ENCODE data around the gene TSPAN18. TPM values are rescaled to one million over a fixed set of nuclear protein-coding genes. Genes with fewer than 3 reads are reported as not detected.

Gene TSPAN18
- polyA plus RNA-seq, 1 of the 3 experiments (the other 2 are of a cell fraction): 0.72 TPM

DNA sequence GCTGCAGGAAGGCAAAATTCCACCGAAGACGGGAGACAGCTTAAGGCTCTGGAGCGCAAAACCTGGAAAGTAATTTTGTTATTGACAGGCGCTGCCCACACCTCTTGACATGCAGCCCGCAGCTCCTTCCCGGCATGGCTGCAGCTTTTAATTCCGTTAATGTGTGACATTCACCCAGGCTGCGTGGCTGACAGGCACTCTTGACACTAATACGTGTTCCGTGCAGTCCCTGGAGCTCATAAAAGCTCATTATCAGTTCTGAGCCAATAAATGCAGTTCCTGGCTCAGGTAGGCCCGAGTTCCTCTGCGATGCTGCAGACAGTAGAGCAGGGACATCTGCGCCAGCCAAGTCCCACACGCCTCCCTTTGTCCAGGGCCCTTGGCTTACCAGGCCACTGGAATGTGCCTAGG, 34.8 kb downstream of the TSPAN18 start:
- H3K4me1 ChIP-seq (ENCODE audit: control insufficient read depth in 1 of 2, insufficient read depth in 2 of 2, low read depth in 1 of 2, low read length in 1 of 2): peaks cover 46 to 71% of the 10 kb centered on the region in 2 experiments
- H3K27me3 ChIP-seq (ENCODE audit: insufficient read depth): no peaks in the 10 kb centered on the region
- H3K9me2 ChIP-seq: no peaks in the 10 kb centered on the region
- no peak for DNase-seq
- H3K27ac ChIP-seq (ENCODE audit: low read depth in 2 of 2, low read length in 1 of 2): peak overlapping the region in 1 of 2 experiments; percentile 96; a peak in 2 of 4 replicates
- WGBS (ENCODE audit: low lambda C conversion rate): 85% methylated on average over 14 of the region's 14 CpGs
- peaks cover 10% of the 10 kb centered on the region for H3F3A ChIP-seq (replicated peaks; ENCODE audit: insufficient read depth)
- H3K79me2 ChIP-seq (ENCODE audit: insufficient read depth): no peaks in the 10 kb centered on the region
- ChIA-PET CTCF (interaction anchor here (0.7 to 7.9 kb wide), 11 partner anchors 14 to 145 kb away, joined by 3 to 101 read pairs (median 5); no protein-coding TSS in a partner anchor), POLR2A (interaction anchor here (0.7 to 1.4 kb wide), 3 partner anchors 12 to 132 kb away, joined by 3 to 5 read pairs (median 3); no protein-coding TSS in a partner anchor)
- H4K20me1 ChIP-seq (ENCODE audit: insufficient read depth): no peaks in the 10 kb centered on the region
- H3K36me3 ChIP-seq (replicated peaks in 1 of 2; ENCODE audit: control insufficient read depth in 1 of 2, insufficient read depth in 2 of 2, low read length in 1 of 2): no peaks in the 10 kb centered on the region
- no peak overlapping the region for H2AFZ ChIP-seq (ENCODE audit: low read depth)
- peak; percentile 60; the same call in 1 of the 2 replicates for TF ChIP-seq MXI1 (IDR thresholded peaks at IDR 0.05; ENCODE audit: low read depth, low read length)
- no peak for TF ChIP-seq EZH2phosphoT487 (IDR thresholded peaks at IDR 0.05; ENCODE audit: borderline replicate concordance, low read depth)
- no peak overlapping the region for H3K4me2 ChIP-seq
- H3K4me3 ChIP-seq (ENCODE audit: low read depth in 2 of 2, low read length in 1 of 2): no peak overlapping the region
- H3K9ac ChIP-seq: no peak overlapping the region
- H3K9me3 ChIP-seq: 0 out of 2 replicates have a peak, but pooled peaks cover 4% of the 10 kb centered on the region

DNA sequence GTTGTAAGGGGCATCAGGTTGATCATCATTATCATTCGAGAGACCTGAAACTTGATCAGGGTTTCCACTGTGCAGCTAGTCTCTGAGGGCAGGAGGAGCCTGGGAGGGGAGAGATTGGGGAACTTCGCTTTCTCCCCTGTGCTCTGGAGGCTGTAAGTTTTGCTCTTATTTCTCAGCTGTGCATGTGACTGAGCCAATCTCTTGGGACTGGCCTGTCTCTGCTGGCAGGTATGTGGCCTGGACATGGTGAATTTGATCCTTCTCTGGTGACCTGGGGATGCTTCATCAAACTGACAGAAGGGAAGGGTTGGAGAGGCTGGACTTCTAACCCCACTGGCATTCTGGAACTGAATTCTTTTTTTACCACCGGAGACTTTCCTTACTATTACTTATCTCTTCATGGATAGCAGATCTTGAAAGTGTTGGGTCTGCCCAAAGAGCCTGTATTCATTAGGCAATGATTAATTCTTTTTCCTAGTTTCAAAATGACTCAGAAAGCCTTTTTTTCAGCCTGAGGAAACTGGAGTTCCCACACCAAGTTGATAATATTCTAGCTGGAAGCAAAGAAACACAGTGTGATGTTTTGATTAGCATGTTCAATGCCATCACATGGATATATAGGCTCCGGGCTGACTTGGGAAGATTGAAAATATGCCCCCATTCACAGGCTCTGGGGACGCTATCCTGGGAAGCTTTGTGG, 36.5 kb downstream of the TSPAN18 start:
- 62% methylated on average over 5 of the region's 5 CpGs for WGBS (ENCODE audit: low lambda C conversion rate)
- Histone ChIP-seq H3K27ac (ENCODE audit: low read depth in 2 of 2, low read length in 1 of 2) (peak overlapping the region; percentile 5 to 75; a peak in 2 of 4 replicates), H4K20me1 (ENCODE audit: insufficient read depth) (no peaks in the 10 kb centered on the region), H3K79me2 (ENCODE audit: insufficient read depth) (no peaks in the 10 kb centered on the region), H3K9me2 (no peaks in the 10 kb centered on the region), H3K4me1 (ENCODE audit: control insufficient read depth in 1 of 2, insufficient read depth in 2 of 2, low read depth in 1 of 2, low read length in 1 of 2) (peaks cover 56 to 80% of the 10 kb centered on the region in 2 experiments), H3K4me2 (no peak overlapping the region), H3F3A (replicated peaks; ENCODE audit: insufficient read depth) (peaks cover 16% of the 10 kb centered on the region), H3K9me3 (peaks cover 4% of the 10 kb centered on the region; the same call in 1 of the 2 replicates), H3K27me3 (ENCODE audit: insufficient read depth) (no peaks in the 10 kb centered on the region), H2AFZ (ENCODE audit: low read depth) (no peak overlapping the region), H3K9ac (no peak overlapping the region), H3K4me3 (ENCODE audit: low read depth in 2 of 2, low read length in 1 of 2) (no peak overlapping the region), H3K36me3 (replicated peaks in 1 of 2; ENCODE audit: control insufficient read depth in 1 of 2, insufficient read depth in 2 of 2, low read length in 1 of 2) (no peaks in the 10 kb centered on the region)
- ChIA-PET CTCF (interaction anchor here (1.0 to 7.9 kb wide), 6 partner anchors 12 to 146 kb away, joined by 3 to 101 read pairs (median 6); no protein-coding TSS in a partner anchor), POLR2A (interaction anchor here (1.2 kb wide), 1 partner anchor 9 kb away, joined by 4 read pairs; no protein-coding TSS in a partner anchor)
- no peak for DNase-seq
- TF ChIP-seq, protein P1, sequence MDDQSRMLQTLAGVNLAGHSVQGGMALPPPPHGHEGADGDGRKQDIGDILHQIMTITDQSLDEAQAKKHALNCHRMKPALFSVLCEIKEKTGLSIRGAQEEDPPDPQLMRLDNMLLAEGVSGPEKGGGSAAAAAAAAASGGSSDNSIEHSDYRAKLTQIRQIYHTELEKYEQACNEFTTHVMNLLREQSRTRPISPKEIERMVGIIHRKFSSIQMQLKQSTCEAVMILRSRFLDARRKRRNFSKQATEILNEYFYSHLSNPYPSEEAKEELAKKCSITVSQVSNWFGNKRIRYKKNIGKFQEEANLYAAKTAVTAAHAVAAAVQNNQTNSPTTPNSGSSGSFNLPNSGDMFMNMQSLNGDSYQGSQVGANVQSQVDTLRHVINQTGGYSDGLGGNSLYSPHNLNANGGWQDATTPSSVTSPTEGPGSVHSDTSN (IDR thresholded peaks at IDR 0.05): peak; percentile 24; the same call in 1 of the 2 replicates
- no peak for TF ChIP-seq RFX5 (IDR thresholded peaks at IDR 0.05; ENCODE audit: low read length)

DNA sequence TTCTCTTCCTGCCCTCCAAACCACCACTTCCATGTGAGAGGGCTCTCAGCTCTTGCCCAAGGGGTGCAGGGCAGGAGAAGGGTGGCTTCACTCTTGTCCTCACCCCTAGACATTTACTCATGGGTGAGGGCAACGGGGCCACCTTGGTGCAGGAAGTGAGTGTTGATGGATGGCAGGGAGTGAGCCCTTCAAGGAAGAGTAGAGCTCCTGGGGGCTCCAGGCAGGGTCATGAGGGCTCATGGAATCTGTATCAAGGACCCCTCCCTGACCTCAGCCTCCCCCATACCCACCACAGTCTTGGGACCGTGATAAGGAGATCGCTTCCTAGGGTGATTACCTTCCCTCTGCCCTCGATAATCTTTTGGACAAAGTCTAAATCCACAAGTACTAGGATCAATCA, 37.8 kb downstream of the TSPAN18 start:
- H2AFZ ChIP-seq (ENCODE audit: low read depth): no peak overlapping the region
- TF ChIP-seq, protein P1 (IDR thresholded peaks at IDR 0.05): no peak
- TF ChIP-seq EZH2phosphoT487 (IDR thresholded peaks at IDR 0.05; ENCODE audit: borderline replicate concordance, low read depth): no peak
- no peak for TF ChIP-seq SIN3A (IDR thresholded peaks at IDR 0.05; ENCODE audit: borderline replicate concordance, low read depth, low read length)
- TF ChIP-seq, protein P2, sequence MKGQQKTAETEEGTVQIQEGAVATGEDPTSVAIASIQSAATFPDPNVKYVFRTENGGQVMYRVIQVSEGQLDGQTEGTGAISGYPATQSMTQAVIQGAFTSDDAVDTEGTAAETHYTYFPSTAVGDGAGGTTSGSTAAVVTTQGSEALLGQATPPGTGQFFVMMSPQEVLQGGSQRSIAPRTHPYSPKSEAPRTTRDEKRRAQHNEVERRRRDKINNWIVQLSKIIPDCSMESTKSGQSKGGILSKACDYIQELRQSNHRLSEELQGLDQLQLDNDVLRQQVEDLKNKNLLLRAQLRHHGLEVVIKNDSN (IDR thresholded peaks at IDR 0.05; ENCODE audit: borderline replicate concordance, low read depth): no peak
- no peak for TF ChIP-seq TCF12 (IDR thresholded peaks at IDR 0.05)
- TF ChIP-seq, protein P3, sequence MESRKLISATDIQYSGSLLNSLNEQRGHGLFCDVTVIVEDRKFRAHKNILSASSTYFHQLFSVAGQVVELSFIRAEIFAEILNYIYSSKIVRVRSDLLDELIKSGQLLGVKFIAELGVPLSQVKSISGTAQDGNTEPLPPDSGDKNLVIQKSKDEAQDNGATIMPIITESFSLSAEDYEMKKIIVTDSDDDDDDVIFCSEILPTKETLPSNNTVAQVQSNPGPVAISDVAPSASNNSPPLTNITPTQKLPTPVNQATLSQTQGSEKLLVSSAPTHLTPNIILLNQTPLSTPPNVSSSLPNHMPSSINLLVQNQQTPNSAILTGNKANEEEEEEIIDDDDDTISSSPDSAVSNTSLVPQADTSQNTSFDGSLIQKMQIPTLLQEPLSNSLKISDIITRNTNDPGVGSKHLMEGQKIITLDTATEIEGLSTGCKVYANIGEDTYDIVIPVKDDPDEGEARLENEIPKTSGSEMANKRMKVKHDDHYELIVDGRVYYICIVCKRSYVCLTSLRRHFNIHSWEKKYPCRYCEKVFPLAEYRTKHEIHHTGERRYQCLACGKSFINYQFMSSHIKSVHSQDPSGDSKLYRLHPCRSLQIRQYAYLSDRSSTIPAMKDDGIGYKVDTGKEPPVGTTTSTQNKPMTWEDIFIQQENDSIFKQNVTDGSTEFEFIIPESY (IDR thresholded peaks at IDR 0.05; ENCODE audit: borderline replicate concordance, low read depth): no peak
- no peak for TF ChIP-seq CHD2 (IDR thresholded peaks at IDR 0.05; ENCODE audit: low read length, partially characterized antibody)
- no peak for TF ChIP-seq NFIC (IDR thresholded peaks at IDR 0.05; ENCODE audit: borderline replicate concordance)

More for the DNA sequence above, 37.8 kb downstream of the TSPAN18 start:
- DNase-seq: no peak
- Histone ChIP-seq H3K4me3 (ENCODE audit: low read depth in 2 of 2, low read length in 1 of 2) (no peak overlapping the region), H3K27me3 (ENCODE audit: insufficient read depth) (no peaks in the 10 kb centered on the region), H3K9ac (no peak overlapping the region), H3K9me2 (no peaks in the 10 kb centered on the region), H3K9me3 (peaks cover 5% of the 10 kb centered on the region; the same call in 1 of the 2 replicates), H4K20me1 (ENCODE audit: insufficient read depth) (no peaks in the 10 kb centered on the region), H3K4me2 (no peak overlapping the region), H3K79me2 (ENCODE audit: insufficient read depth) (no peaks in the 10 kb centered on the region), H3K36me3 (replicated peaks in 1 of 2; ENCODE audit: control insufficient read depth in 1 of 2, insufficient read depth in 2 of 2, low read length in 1 of 2) (no peaks in the 10 kb centered on the region), H3K27ac (ENCODE audit: low read depth in 2 of 2, low read length in 1 of 2) (peak overlapping the region in 1 of 2 experiments; percentile 99; a peak in 2 of 4 replicates), H3F3A (replicated peaks; ENCODE audit: insufficient read depth) (peaks cover 16% of the 10 kb centered on the region), H3K4me1 (ENCODE audit: control insufficient read depth in 1 of 2, insufficient read depth in 2 of 2, low read depth in 1 of 2, low read length in 1 of 2) (peaks cover 56 to 75% of the 10 kb centered on the region in 2 experiments)
- POLR2A ChIA-PET: no interaction called here
- CTCF ChIA-PET: interaction anchor here (1.0 to 7.9 kb wide), 2 partner anchors 11 to 137 kb away, joined by 3 to 101 read pairs; no protein-coding TSS in a partner anchor
- WGBS (ENCODE audit: low lambda C conversion rate): 91% methylated on average over 4 of the region's 4 CpGs
